SK-N-SH (cell line): ENCODE data around the gene RAB11FIP5.

ENCODE experiments used
- EZH2phosphoT487 ChIP-seq: fragments of 200-600 bp; sonication (generic); IDR thresholded peaks from 2 replicates; pipeline ENCODE4 v1.6.1; 2017; ENCODE audit warnings: low read depth, mixed run types, mild to moderate bottlenecking, antibody characterized with exemption, moderate library complexity, borderline replicate concordance
- FOSL2 ChIP-seq: IDR thresholded peaks from 2 replicates; pipeline ENCODE4 v1.4.0; 2012; ENCODE audit warnings: low read depth, mild to moderate bottlenecking, moderate library complexity, borderline replicate concordance
- POLR2AphosphoS5 ChIP-seq: IDR thresholded peaks from 2 replicates; pipeline ENCODE4 v1.6.1; 2012; ENCODE audit warnings: low read depth, low read length
- RXRA ChIP-seq: IDR thresholded peaks from 2 replicates; pipeline ENCODE4 v1.4.0; 2012; ENCODE audit warnings: low read depth, mild to moderate bottlenecking, borderline replicate concordance
- SMC3 ChIP-seq: IDR thresholded peaks from 2 replicates; pipeline ENCODE4 v1.6.1; 2012; ENCODE audit warnings: low read depth, low read length, improper control_type of control experiment
- TAF1 ChIP-seq: IDR thresholded peaks from 2 replicates; pipeline ENCODE4 v1.6.1; 2012; ENCODE audit warnings: low read depth, mild to moderate bottlenecking, low read length, moderate library complexity, borderline replicate concordance
- USF2 ChIP-seq: fragments of 150-350 bp; IDR thresholded peaks from 2 replicates; pipeline ENCODE4 v1.6.1; 2017; ENCODE audit warnings: antibody characterized with exemption, low read length, low read depth, borderline replicate concordance
- YY1 ChIP-seq: IDR thresholded peaks from 2 replicates; pipeline ENCODE4 v1.4.0; 2012; ENCODE audit warnings: low read depth, mild to moderate bottlenecking
- TF ChIP-seq, protein P1 (sequence below): IDR thresholded peaks from 2 replicates; pipeline ENCODE4 v1.4.0; 2012; ENCODE audit warnings: low read depth
- TF ChIP-seq, protein P2 (sequence below): fragments of 200-600 bp; sonication (generic); IDR thresholded peaks from 2 replicates; pipeline ENCODE4 v1.6.1; 2017; ENCODE audit warnings: antibody characterized with exemption, mild to moderate bottlenecking, moderate library complexity
- TF ChIP-seq, protein P3 (sequence below): IDR thresholded peaks from 2 replicates; pipeline ENCODE4 v1.6.1; 2012; ENCODE audit warnings: mild to moderate bottlenecking, low read depth, low read length, moderate library complexity

- TF ChIP-seq, protein P1, sequence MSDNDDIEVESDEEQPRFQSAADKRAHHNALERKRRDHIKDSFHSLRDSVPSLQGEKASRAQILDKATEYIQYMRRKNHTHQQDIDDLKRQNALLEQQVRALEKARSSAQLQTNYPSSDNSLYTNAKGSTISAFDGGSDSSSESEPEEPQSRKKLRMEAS, result no peak
- TF ChIP-seq, protein P2, sequence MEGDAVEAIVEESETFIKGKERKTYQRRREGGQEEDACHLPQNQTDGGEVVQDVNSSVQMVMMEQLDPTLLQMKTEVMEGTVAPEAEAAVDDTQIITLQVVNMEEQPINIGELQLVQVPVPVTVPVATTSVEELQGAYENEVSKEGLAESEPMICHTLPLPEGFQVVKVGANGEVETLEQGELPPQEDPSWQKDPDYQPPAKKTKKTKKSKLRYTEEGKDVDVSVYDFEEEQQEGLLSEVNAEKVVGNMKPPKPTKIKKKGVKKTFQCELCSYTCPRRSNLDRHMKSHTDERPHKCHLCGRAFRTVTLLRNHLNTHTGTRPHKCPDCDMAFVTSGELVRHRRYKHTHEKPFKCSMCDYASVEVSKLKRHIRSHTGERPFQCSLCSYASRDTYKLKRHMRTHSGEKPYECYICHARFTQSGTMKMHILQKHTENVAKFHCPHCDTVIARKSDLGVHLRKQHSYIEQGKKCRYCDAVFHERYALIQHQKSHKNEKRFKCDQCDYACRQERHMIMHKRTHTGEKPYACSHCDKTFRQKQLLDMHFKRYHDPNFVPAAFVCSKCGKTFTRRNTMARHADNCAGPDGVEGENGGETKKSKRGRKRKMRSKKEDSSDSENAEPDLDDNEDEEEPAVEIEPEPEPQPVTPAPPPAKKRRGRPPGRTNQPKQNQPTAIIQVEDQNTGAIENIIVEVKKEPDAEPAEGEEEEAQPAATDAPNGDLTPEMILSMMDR, result no peak
- TF ChIP-seq, protein P3, sequence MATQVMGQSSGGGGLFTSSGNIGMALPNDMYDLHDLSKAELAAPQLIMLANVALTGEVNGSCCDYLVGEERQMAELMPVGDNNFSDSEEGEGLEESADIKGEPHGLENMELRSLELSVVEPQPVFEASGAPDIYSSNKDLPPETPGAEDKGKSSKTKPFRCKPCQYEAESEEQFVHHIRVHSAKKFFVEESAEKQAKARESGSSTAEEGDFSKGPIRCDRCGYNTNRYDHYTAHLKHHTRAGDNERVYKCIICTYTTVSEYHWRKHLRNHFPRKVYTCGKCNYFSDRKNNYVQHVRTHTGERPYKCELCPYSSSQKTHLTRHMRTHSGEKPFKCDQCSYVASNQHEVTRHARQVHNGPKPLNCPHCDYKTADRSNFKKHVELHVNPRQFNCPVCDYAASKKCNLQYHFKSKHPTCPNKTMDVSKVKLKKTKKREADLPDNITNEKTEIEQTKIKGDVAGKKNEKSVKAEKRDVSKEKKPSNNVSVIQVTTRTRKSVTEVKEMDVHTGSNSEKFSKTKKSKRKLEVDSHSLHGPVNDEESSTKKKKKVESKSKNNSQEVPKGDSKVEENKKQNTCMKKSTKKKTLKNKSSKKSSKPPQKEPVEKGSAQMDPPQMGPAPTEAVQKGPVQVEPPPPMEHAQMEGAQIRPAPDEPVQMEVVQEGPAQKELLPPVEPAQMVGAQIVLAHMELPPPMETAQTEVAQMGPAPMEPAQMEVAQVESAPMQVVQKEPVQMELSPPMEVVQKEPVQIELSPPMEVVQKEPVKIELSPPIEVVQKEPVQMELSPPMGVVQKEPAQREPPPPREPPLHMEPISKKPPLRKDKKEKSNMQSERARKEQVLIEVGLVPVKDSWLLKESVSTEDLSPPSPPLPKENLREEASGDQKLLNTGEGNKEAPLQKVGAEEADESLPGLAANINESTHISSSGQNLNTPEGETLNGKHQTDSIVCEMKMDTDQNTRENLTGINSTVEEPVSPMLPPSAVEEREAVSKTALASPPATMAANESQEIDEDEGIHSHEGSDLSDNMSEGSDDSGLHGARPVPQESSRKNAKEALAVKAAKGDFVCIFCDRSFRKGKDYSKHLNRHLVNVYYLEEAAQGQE, result no peak
- TF ChIP-seq RXRA, result no peak
- TF ChIP-seq SMC3, result no peak
- TF ChIP-seq EZH2phosphoT487, result no peak
- TF ChIP-seq TAF1, result no peak
- no peak for TF ChIP-seq POLR2AphosphoS5
- no peak for TF ChIP-seq USF2
- no peak for TF ChIP-seq FOSL2
- no peak for TF ChIP-seq YY1
These were observed 1.6 kb upstream of the RAB11FIP5 start for GRCh38 chr2:73114273-73114867.
